Measurements from ENCODE around the gene NEO1.
A peak's percentile ranks its signal among the peaks of the same experiment; 100 is the strongest.

Gene NEO1

DNA sequence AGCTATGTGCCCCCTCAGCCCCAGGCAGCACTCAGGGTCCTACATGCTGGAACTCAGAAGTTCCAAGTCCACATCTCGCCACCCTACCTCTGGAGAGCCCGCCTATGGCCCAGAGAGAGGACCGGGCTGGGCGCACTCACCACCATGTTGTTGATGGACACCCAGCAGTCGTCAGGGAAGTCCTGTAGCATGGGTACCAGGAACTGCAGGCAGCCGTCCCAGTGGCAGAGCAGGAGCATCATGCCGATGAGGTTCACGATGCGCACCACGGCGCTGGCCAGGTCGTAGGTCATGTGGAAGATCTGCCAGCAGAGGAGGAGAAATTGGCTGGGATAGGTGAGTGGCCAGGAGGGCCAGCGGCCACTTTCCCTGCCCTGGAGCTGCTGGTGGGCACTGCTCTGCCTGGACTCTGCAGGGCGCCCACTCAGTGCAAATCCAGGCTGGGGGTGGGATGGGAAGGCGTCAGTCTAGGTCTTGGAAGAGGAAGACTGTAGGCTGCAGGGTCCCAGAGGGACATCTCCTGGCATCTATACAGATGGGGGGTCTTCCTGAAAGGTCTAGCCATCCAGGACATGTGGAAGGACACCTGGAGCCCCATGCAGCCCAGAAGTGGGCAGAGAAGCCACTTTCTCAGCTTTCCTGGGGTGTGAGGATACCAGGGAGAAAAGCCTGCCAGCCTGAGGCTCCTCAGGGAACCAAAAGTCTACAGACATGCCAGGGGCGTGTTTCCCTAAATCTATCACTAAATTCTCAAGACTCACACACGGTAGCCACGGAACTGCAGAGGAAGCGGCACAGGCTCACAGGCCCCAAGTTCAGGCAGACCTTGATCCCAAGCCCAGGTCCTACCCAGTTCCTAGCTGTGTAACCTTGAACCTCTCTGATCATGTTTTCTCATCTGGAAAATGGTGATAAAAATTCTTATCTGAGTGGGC lies 280.0 kb downstream of the NEO1 start:
- no peak for DNase-seq

DNA sequence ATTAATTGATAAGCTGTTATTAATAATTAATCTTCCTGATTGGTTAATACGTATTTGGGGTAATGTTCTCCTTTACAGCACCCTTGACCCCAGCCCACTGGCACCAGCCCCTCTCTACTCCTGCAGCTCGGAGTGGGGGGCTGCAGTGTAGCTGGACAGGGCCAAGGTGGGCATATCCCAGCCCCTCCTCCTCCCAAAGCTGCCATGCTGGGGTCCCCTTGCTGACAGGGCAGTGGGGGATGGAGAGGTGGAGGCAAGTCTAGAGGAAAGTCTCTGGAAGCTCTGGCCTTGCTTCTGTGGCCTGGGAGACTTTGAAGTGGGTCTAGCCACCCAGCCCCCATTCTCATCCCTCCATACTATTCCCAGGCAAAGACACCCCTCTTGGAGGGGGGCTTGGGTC lies 280.7 kb downstream of the NEO1 start:
- no peak for DNase-seq

- no peak for DNase-seq
Observed at GRCh38 chr15:73334086-73334485, 281.8 kb downstream of the NEO1 start.

GRCh38 chr15:73335026-73335425 lies 282.8 kb downstream of the NEO1 start:
- no peak for DNase-seq

- DNase-seq: no peak
Observed at GRCh38 chr15:73335471-73335870, 283.2 kb downstream of the NEO1 start.

GRCh38 chr15:73336756-73337155 lies 284.5 kb downstream of the NEO1 start:
- DNase-seq: no peak

DNA sequence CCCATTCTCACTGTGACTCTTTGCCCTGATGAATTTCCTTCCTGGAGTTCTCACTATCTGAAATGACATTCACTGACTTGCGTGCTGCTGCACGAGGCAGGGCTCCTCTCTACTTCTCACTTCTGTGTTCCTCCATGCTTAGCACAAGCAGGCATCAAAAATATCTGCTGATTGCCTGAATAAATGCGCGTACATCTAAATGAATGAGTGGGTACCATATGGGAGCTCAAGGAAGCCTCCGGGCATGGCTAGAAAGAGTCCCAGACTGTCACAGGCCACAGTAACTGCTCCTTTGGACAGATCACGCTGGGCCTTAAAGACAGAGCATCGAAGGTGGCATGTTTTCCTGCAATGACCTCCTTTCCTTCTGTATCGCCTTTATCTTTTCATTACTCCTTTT lies 284.9 kb downstream of the NEO1 start:
- no peak for DNase-seq

DNA sequence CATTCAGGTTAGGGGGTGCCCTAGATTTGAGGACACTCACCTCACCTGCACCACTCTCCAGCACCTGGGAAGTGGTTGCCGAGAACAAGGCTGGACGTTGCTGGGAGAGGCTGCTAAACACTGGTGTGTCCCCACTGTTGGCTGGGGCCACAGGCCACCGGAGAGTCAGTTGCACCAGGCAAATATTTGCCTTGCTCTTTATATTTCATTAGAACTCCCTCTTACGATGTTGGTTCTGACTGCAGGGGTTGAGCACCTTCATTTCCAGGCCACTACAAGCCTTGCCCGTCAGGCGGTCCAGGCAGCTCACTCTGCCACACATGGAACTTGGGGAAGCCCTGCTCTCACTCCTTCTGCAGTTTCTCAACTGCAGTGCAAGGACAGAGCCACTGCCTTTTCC lies 285.8 kb downstream of the NEO1 start:
- no peak for DNase-seq

GRCh38 chr15:73338606-73339374 lies 286.5 kb downstream of the NEO1 start:
- DNase-seq: no peak

DNA sequence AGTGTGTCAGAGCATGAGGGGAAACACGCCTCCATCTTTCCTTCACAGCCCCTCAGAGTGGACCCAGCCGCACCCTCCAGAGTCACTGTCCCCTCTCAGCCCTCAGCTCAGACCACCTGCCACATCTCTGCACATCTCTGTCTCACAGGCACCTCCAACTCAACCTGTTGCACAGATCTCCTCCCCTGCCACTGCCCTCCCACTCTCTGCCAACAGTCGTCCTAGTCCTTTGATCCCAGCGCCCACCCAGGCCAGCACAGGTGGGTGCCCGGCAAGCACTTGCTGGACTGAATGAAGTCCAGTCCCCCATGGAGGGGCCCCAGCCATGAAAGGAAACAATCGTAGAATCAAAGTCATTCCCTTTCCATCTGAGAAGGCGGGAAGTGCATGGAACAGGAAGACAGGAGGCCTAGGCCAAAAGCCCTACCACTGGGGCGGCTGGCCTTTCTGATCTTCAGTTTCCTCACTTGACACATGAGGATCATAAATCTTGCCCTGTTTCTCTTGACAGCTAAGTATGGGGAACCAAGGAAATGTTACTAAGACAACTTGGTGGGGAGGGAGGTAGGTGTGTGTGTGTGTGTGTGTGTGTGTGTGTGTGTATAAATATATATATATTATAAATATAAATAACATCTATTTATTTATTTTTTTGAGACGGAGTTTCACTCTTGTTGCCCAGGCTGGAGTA lies 288.4 kb downstream of the NEO1 start:
- DNase-seq: no peak

- DNase-seq: no peak
Observed at GRCh38 chr15:73341886-73342600, 289.8 kb downstream of the NEO1 start.

GRCh38 chr15:73344056-73344455 lies 291.8 kb downstream of the NEO1 start:
- no peak for DNase-seq

DNA sequence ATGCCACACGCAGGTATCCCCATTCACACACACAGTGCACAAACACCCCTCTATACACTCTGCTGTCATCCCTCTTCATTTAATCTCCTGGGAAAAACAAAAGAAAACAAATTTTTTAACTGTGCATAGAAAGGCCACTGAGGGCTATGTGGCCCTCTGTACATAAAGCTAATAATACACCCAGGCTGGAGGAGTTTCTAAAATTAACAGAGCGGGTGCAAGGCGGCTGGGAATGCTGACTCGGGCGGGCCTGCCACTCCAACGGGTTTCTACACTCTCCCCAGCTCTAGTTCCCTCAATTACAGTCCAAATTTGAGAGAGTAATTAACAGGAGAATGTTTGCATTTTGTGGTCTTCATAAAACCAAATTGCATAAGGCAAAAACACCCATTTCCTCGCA lies 293.4 kb downstream of the NEO1 start:
- DNase-seq: no peak

DNA sequence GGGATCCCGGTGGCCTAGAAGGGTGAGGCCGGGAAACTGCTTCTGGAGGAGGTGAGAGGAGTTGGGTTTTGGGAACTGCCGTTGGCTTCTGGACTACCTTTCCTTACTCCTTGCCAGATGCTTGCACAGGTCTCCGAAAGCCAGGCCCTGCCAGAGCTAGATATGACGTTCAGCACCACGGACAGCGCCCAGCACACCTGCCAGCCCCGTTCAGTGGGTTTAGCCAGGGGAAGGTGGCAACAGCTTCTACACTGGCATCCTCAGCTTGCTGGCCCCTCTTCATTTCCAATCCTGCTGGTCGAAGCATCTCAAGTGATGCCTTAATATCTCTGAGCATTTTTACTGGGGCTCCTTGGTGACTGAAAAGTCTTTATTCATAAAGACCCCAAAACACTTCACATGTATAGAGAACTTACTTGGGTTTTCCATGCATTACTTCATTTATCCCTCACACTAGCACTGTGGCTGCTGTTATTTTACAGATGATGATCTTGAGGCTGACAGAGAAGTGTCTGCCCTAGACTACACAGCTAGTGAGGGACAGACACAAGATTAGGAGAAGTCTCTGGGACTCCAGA lies 294.6 kb downstream of the NEO1 start:
- DNase-seq: peak in 3 of 4 experiments; percentile 3 to 44 (median 31)

DNA sequence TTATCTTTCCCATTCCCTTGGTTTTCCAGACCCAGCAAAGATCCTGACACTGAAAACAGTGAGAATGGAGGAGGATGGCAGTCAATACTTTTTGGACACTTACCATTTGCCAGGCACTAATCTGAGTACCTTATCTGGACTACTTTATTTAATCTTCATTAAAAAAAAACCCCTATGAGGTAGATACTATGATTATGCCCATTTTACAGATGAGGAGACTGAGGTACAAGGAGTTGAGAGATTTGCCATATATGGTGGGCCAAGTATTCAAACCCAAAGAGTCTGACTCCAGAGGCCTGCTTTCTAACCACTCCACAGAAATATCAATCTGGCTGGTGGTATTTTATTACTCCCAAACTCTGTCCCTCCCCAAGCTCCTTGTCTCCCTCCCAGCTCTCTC lies 296.9 kb downstream of the NEO1 start:
- no peak for DNase-seq

- DNase-seq: no peak
Observed at GRCh38 chr15:73352082-73352481, 299.8 kb downstream of the NEO1 start.

DNA sequence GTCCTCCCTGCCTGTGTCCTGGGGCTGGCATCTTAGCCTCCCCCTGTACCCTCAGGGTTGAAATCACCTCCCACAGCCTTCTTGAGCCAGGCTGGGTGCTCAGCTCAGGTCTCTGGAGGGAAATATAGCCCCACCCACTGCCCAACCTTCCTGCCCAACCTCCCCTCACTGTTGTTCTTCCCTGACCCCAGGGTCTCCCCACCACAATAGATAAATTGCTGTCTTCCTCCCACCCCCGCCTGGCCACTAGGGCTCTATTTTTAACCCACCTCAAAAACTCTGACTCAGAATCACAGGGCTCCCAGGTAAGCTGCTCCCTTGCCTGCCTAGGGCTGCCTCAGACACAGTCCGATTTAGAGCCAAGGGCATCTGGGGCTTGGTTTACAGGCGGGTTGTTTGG lies 301.5 kb downstream of the NEO1 start:
- DNase-seq: no peak

DNA sequence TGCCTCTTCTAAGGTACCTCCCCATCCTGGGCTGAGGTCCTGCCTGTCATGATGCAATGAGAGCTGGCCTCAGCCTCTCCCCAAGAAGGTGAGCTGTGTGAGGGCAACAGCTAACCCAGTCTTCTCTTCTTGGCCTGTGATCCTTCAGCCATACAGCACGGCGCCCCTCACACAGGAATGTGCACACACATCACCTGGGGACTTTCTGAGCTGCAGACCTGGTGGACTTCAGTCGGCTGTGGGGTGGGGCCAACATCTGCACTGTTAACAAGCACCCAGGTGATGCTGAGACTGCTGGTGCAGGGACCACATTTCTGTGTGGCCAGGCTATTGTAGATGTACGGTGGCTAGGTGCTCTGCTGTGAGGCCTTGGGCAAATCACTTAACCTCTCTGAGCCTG lies 302.0 kb downstream of the NEO1 start:
- DNase-seq: no peak

Measured in suppressor macrophage (primary cell).